ENCODE measurements around the gene ACTG1. TPM values are rescaled to one million over a fixed set of nuclear protein-coding genes. Genes with fewer than 3 reads are reported as not detected.

The ACTG1 gene
- total and polyA plus RNA-seq, 2 of the 13 experiments (the other 11 are each of a cell fraction or from before 2014, with no cell fraction given) = 973 to 1,138 TPM

DNA sequence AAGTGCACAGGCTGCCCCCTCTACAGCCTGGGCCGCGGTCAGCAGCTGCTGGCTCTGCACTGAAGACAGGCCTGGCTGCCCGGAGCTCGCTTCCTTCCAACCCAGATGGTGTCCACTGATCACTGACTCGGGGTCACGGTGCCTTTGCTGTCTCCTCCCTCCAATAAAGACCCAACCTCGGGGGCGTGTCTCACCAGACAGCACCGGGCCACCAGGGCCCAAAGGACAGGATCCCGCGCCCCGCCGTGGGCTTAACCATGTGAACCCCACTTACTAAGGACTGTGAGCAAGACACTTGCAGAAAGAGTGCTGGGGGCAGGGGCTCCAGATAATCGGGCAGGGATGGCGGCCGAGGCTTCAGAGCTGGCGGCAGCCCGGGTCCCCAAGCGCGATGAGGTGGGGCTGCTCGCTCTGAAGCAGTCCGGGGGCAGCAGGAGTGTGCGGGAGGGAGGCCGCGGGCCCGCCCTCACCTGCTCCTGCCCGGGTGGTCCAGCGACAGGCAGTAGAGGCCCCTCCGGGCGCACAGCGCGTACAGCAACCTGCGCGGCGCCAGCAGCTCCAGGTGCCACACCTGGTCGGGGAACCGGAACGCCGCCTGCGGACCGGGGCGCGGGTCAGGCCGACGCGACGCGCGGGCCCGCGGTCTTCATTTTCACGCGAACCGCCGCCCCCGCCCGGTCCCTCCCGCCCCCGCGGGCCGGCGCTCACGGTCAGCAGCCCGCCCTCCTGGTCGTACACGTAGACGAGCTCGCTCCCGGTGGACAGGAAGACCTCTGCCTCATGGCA is 39.1 kb upstream of the ACTG1 start (continued):
- TF ChIP-seq DZIP1 (CRISPR knock-in tag; IDR thresholded peaks at IDR 0.05) = 0 out of 2 replicates have a peak, but pooled peaks have one; percentile 9
- no peak for TF ChIP-seq CENPX (CRISPR knock-in tag; IDR thresholded peaks at IDR 0.05)
- TF ChIP-seq SALL1 (CRISPR knock-in tag; IDR thresholded peaks at IDR 0.05) = peak; percentile 8; the same call in 1 of the 2 replicates
- no peak for TF ChIP-seq MEIS2 (CRISPR knock-in tag; IDR thresholded peaks at IDR 0.05)
- peak; percentile 44; the same call in 1 of the 3 replicates for TF ChIP-seq MXI1 (IDR thresholded peaks at IDR 0.05; ENCODE audit: borderline replicate concordance, low read depth, low read length)
- no peak; the same call in none of the 2 replicates for TF ChIP-seq ZSCAN31 (CRISPR knock-in tag; IDR thresholded peaks at IDR 0.05; ENCODE audit: low read depth)
- TF ChIP-seq, protein P1, sequence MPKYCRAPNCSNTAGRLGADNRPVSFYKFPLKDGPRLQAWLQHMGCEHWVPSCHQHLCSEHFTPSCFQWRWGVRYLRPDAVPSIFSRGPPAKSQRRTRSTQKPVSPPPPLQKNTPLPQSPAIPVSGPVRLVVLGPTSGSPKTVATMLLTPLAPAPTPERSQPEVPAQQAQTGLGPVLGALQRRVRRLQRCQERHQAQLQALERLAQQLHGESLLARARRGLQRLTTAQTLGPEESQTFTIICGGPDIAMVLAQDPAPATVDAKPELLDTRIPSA (CRISPR knock-in tag; IDR thresholded peaks at IDR 0.05; ENCODE audit: borderline replicate concordance) = no peak
- TF ChIP-seq, protein P2, sequence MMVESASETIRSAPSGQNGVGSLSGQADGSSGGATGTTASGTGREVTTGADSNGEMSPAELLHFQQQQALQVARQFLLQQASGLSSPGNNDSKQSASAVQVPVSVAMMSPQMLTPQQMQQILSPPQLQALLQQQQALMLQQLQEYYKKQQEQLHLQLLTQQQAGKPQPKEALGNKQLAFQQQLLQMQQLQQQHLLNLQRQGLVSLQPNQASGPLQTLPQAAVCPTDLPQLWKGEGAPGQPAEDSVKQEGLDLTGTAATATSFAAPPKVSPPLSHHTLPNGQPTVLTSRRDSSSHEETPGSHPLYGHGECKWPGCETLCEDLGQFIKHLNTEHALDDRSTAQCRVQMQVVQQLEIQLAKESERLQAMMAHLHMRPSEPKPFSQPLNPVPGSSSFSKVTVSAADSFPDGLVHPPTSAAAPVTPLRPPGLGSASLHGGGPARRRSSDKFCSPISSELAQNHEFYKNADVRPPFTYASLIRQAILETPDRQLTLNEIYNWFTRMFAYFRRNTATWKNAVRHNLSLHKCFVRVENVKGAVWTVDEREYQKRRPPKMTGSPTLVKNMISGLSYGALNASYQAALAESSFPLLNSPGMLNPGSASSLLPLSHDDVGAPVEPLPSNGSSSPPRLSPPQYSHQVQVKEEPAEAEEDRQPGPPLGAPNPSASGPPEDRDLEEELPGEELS (CRISPR knock-in tag; IDR thresholded peaks at IDR 0.05) = no peak
- TF ChIP-seq ZNF317 (CRISPR knock-in tag; IDR thresholded peaks at IDR 0.05) = no peak
- TF ChIP-seq IKZF4 (CRISPR knock-in tag; IDR thresholded peaks at IDR 0.05; ENCODE audit: borderline replicate concordance, low read depth, not compliant biosample characterization) = no peak
- TF ChIP-seq POLR2AphosphoS5 (IDR thresholded peaks at IDR 0.05; ENCODE audit: low read depth, low read length) = peak; percentile 47; the same call in 1 of the 2 replicates
- TF ChIP-seq GLMP (CRISPR knock-in tag; IDR thresholded peaks at IDR 0.05; ENCODE audit: borderline replicate concordance) = no peak
- TF ChIP-seq SP1 (IDR thresholded peaks at IDR 0.05) = no peak
- no peak for TF ChIP-seq SP1 (CRISPR knock-in tag; IDR thresholded peaks at IDR 0.05)
- TF ChIP-seq, protein P3, sequence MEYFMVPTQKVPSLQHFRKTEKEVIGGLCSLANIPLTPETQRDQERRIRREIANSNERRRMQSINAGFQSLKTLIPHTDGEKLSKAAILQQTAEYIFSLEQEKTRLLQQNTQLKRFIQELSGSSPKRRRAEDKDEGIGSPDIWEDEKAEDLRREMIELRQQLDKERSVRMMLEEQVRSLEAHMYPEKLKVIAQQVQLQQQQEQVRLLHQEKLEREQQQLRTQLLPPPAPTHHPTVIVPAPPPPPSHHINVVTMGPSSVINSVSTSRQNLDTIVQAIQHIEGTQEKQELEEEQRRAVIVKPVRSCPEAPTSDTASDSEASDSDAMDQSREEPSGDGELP (IDR thresholded peaks at IDR 0.05; ENCODE audit: borderline replicate concordance, low read depth) = 0 out of 2 replicates have a peak, but pooled peaks have one; percentile 12
- no peak for TF ChIP-seq SIN3B (IDR thresholded peaks at IDR 0.05; ENCODE audit: low read length)
- TF ChIP-seq TGIF2 (CRISPR knock-in tag; IDR thresholded peaks at IDR 0.05) = no peak
- peak; percentile 6; the same call in 1 of the 2 replicates for TF ChIP-seq HDAC2 (CRISPR knock-in tag; IDR thresholded peaks at IDR 0.05)
- TF ChIP-seq MED13 (CRISPR knock-in tag; IDR thresholded peaks at IDR 0.05) = no peak
- TF ChIP-seq, protein P4, sequence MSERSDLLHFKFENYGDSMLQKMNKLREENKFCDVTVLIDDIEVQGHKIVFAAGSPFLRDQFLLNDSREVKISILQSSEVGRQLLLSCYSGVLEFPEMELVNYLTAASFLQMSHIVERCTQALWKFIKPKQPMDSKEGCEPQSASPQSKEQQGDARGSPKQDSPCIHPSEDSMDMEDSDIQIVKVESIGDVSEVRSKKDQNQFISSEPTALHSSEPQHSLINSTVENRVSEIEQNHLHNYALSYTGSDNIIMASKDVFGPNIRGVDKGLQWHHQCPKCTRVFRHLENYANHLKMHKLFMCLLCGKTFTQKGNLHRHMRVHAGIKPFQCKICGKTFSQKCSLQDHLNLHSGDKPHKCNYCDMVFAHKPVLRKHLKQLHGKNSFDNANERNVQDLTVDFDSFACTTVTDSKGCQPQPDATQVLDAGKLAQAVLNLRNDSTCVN (CRISPR knock-in tag; IDR thresholded peaks at IDR 0.05; ENCODE audit: borderline replicate concordance) = no peak
- no peak for TF ChIP-seq BCL6 (CRISPR knock-in tag; IDR thresholded peaks at IDR 0.05)
- TF ChIP-seq JUN (CRISPR knock-in tag; IDR thresholded peaks at IDR 0.05) = no peak
